Measurements from ENCODE around the gene SKAP1.
"Not testable (repeated sequence)": the region's sequence is repeated elsewhere in the genome, so short reads cannot be mapped to it uniquely, and the experiment has no call there.

The SKAP1 gene

GRCh38 chr17:48363161-48363560 is 66.9 kb downstream of the SKAP1 start:
- TF ChIP-seq ESRRG (CRISPR knock-in tag; IDR thresholded peaks at IDR 0.05) (no peak), POU6F1 (CRISPR knock-in tag; IDR thresholded peaks at IDR 0.05; ENCODE audit: borderline replicate concordance, low read depth) (no peak), ZFP30 (CRISPR knock-in tag; IDR thresholded peaks at IDR 0.05) (no peak), CREB5 (CRISPR knock-in tag; IDR thresholded peaks at IDR 0.05; ENCODE audit: low read depth) (no peak)
- no peak for ATAC-seq

- not testable (repeated sequence) for ATAC-seq
Measured at GRCh38 chr17:48360861-48361633, 69.0 kb downstream of the SKAP1 start.

- TF ChIP-seq ZC3H10 (CRISPR knock-in tag; IDR thresholded peaks at IDR 0.05) (no peak), TSHZ2 (CRISPR knock-in tag; IDR thresholded peaks at IDR 0.05) (no peak), ZNF70 (CRISPR knock-in tag; IDR thresholded peaks at IDR 0.05) (no peak), ISL1 (CRISPR knock-in tag; IDR thresholded peaks at IDR 0.05) (no peak), CSDC2 (CRISPR knock-in tag; IDR thresholded peaks at IDR 0.05) (no peak), ARNTL (CRISPR knock-in tag; IDR thresholded peaks at IDR 0.05; ENCODE audit: borderline replicate concordance, low read depth) (no peak), OSR1 (CRISPR knock-in tag; IDR thresholded peaks at IDR 0.05) (no peak), RARB (CRISPR knock-in tag; IDR thresholded peaks at IDR 0.05) (no peak), GLIS3 (CRISPR knock-in tag; IDR thresholded peaks at IDR 0.05) (no peak), ZNF8 (CRISPR knock-in tag; IDR thresholded peaks at IDR 0.05) (no peak), SNAI2 (CRISPR knock-in tag; IDR thresholded peaks at IDR 0.05) (no peak)
- no peak for ATAC-seq
Measured at GRCh38 chr17:48357779-48358602, 72.0 kb downstream of the SKAP1 start.

GRCh38 chr17:48356866-48357265 is 73.1 kb downstream of the SKAP1 start:
- no peak for ATAC-seq
- TF ChIP-seq GLIS3 (CRISPR knock-in tag; IDR thresholded peaks at IDR 0.05) (no peak), ZFP3 (CRISPR knock-in tag; IDR thresholded peaks at IDR 0.05) (no peak), SNAI2 (CRISPR knock-in tag; IDR thresholded peaks at IDR 0.05) (no peak), TOX (CRISPR knock-in tag; IDR thresholded peaks at IDR 0.05; ENCODE audit: borderline replicate concordance) (no peak), ZC3H10 (CRISPR knock-in tag; IDR thresholded peaks at IDR 0.05) (no peak), PPARA (CRISPR knock-in tag; IDR thresholded peaks at IDR 0.05; ENCODE audit: borderline replicate concordance) (no peak), ESRRG (CRISPR knock-in tag; IDR thresholded peaks at IDR 0.05) (no peak), RARB (CRISPR knock-in tag; IDR thresholded peaks at IDR 0.05) (no peak), ARNTL (CRISPR knock-in tag; IDR thresholded peaks at IDR 0.05; ENCODE audit: borderline replicate concordance, low read depth) (no peak), CSRNP3 (CRISPR knock-in tag; IDR thresholded peaks at IDR 0.05) (no peak), ZNF70 (CRISPR knock-in tag; IDR thresholded peaks at IDR 0.05) (no peak), CREB5 (CRISPR knock-in tag; IDR thresholded peaks at IDR 0.05; ENCODE audit: low read depth) (no peak), ZNF565 (CRISPR knock-in tag; conservative IDR thresholded peaks at IDR 0.05; ENCODE audit: low read depth) (no peak), BACH2 (CRISPR knock-in tag; IDR thresholded peaks at IDR 0.05; ENCODE audit: borderline replicate concordance) (no peak)
- TF ChIP-seq, protein P1, sequence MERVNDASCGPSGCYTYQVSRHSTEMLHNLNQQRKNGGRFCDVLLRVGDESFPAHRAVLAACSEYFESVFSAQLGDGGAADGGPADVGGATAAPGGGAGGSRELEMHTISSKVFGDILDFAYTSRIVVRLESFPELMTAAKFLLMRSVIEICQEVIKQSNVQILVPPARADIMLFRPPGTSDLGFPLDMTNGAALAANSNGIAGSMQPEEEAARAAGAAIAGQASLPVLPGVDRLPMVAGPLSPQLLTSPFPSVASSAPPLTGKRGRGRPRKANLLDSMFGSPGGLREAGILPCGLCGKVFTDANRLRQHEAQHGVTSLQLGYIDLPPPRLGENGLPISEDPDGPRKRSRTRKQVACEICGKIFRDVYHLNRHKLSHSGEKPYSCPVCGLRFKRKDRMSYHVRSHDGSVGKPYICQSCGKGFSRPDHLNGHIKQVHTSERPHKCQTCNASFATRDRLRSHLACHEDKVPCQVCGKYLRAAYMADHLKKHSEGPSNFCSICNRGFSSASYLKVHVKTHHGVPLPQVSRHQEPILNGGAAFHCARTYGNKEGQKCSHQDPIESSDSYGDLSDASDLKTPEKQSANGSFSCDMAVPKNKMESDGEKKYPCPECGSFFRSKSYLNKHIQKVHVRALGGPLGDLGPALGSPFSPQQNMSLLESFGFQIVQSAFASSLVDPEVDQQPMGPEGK (CRISPR knock-in tag; IDR thresholded peaks at IDR 0.05; ENCODE audit: borderline replicate concordance) = no peak

All from SK-N-SH treated with all-trans-retinoic acid at 6 μM for 48 hours (cell line).